HepG2 (cell line): ENCODE data around the gene DDO. TPM values are rescaled to one million over a fixed set of nuclear protein-coding genes. Genes with fewer than 3 reads are reported as not detected.

Source experiments
- ATAC-seq: fragments of 200-7000 bp; cut with Tn5 transposase; 3 replicates; pipeline ENCODE4 v1.9.1; 2020; ENCODE audit warnings: mild to moderate bottlenecking, moderate library complexity
- BruUV-seq: library from RNA; stranded (reverse); fragments of 400-500 nt; replicated peaks from 2 replicates; lab custom pipeline; 2021; lab: Mats Ljungman, UMichigan
- CTCF ChIA-PET: fragments of 300-600 bp; formaldehyde crosslinking; extraction: SDS; loops from one replicate; lab custom pipeline; 2021; ENCODE audit warnings: low total read pairs, inconsistent platforms, low intra/inter-chr PET ratio; lab: Yijun Ruan, JAX
- POLR2A ChIA-PET: fragments of 350-600 bp; sonication (Branson Sonifier 250); formaldehyde crosslinking; loops from one replicate; lab custom pipeline; 2020; ENCODE audit warnings: antibody characterized with exemption, inconsistent platforms; lab: Yijun Ruan, JAX
- DNase-seq: peaks from one replicate; pipeline ENCODE4 v3.0.0-alpha.2; 2015; ENCODE audit warnings: low spot score
- FAIRE-seq: peaks from 3 replicates; lab custom pipeline; 2011; peaks lifted over from hg19 to GRCh38; lab: Jason Lieb, UNC
- H2AFZ ChIP-seq: one replicate; pipeline ENCODE4 v1.6.1; 2011; ENCODE audit warnings: low read length, inconsistent platforms
- H3K27ac ChIP-seq: fragments of 300-600 bp; 3 replicates; pipeline ENCODE4 v1.8.0; 2011; ENCODE audit warnings: mixed run types, mild to moderate bottlenecking, mixed read lengths, low read length, inconsistent platforms; ENCODE audit not compliant: insufficient read depth; ENCODE audit errors: extremely low read length
- H3K27me3 ChIP-seq, 2 experiments: fragments of 200-600 bp in 1 of 2; 2 replicates in 1 of 2; 3 replicates in 1 of 2; pipeline versions ENCODE4 v1.6.0 to v1.8.0; 2011; ENCODE audit warnings: low read length in 2 of 2, mild to moderate bottlenecking in 2 of 2, moderate library complexity in 2 of 2, inconsistent platforms in 1 of 2; ENCODE audit not compliant: insufficient read depth in 2 of 2, control insufficient read depth in 1 of 2
- H3K36me3 ChIP-seq, 2 experiments: fragments of 200-600 bp in 1 of 2; replicated peaks in 1 of 2; 2 replicates in 1 of 2; 3 replicates in 1 of 2; pipeline versions ENCODE4 v1.5.1 to v1.8.0; 2011; ENCODE audit warnings: low read length in 2 of 2, inconsistent platforms in 1 of 2; ENCODE audit not compliant: insufficient read depth in 2 of 2, control insufficient read depth in 1 of 2
- H3K4me1 ChIP-seq: 2 replicates; pipeline ENCODE4 v1.5.1; 2012; ENCODE audit warnings: low read length, inconsistent platforms; ENCODE audit not compliant: insufficient read depth
- H3K4me2 ChIP-seq: 2 replicates; pipeline ENCODE4 v1.6.0; 2011; ENCODE audit warnings: low read depth, low read length, inconsistent platforms
- H3K4me3 ChIP-seq, 3 experiments: fragments of 200-600 bp in 1 of 3; sonication (generic), shearing (Covaris generic) in 1 of 3; replicated peaks in 1 of 3; 2 replicates each; pipeline ENCODE4 v1.5.1; 2011 to 2016; ENCODE audit warnings: low read length in 3 of 3, inconsistent platforms in 2 of 3, low read depth in 2 of 3, mild to moderate bottlenecking in 2 of 3, control low read depth in 1 of 3, mixed read lengths in 1 of 3; ENCODE audit not compliant: insufficient read depth in 1 of 3
- H3K79me2 ChIP-seq: one replicate; pipeline ENCODE4 v1.6.1; 2011; ENCODE audit warnings: low read length, inconsistent platforms; ENCODE audit not compliant: insufficient read depth
- H3K9ac ChIP-seq: 2 replicates; pipeline ENCODE4 v1.6.0; 2011; ENCODE audit warnings: mild to moderate bottlenecking, low read depth, low read length, inconsistent platforms; ENCODE audit not compliant: insufficient read depth
- H3K9me3 ChIP-seq: 2 replicates; pipeline ENCODE4 v1.5.1; 2012; ENCODE audit warnings: mild to moderate bottlenecking, low read length
- H4K20me1 ChIP-seq: 2 replicates; pipeline ENCODE4 v1.6.0; 2011; ENCODE audit warnings: inconsistent platforms, mild to moderate bottlenecking, low read length, moderate library complexity; ENCODE audit not compliant: insufficient read depth
- ESRRA ChIP-seq: sonication (generic); formaldehyde crosslinking; IDR thresholded peaks from 2 replicates; pipeline ENCODE4 v1.5.1; 2020; ENCODE audit warnings: mild to moderate bottlenecking, low read depth, missing genetic modification reagents
- FOSL1 ChIP-seq: sonication (generic); formaldehyde crosslinking; IDR thresholded peaks from 2 replicates; pipeline ENCODE4 v1.9.0; 2021; ENCODE audit warnings: missing genetic modification reagents, borderline replicate concordance
- HNRNPUL1 ChIP-seq: fragments of 200-400 bp; formaldehyde crosslinking; IDR thresholded peaks from 2 replicates; pipeline ENCODE4 v1.6.1; 2017; ENCODE audit warnings: low read depth, mild to moderate bottlenecking, low read length, moderate library complexity
- KAT8 ChIP-seq: IDR thresholded peaks from 2 replicates; pipeline ENCODE4 v1.6.1; 2016; ENCODE audit warnings: missing genetic modification reagents, missing compliant biosample characterization
- MIXL1 ChIP-seq: IDR thresholded peaks from 2 replicates; pipeline ENCODE4 v1.6.1; 2016
- MTA1 ChIP-seq: sonication (generic); formaldehyde crosslinking; IDR thresholded peaks from 2 replicates; pipeline ENCODE4 v1.4.0; 2020; ENCODE audit warnings: missing genetic modification reagents, mild to moderate bottlenecking, borderline replicate concordance
- MXD4 ChIP-seq: IDR thresholded peaks from 2 replicates; pipeline ENCODE4 v1.6.1; 2016; ENCODE audit warnings: mild to moderate bottlenecking, missing biosample characterization, missing genetic modification reagents
- ZBTB7B ChIP-seq: sonication (generic); formaldehyde crosslinking; IDR thresholded peaks from 2 replicates; pipeline ENCODE4 v1.4.0; 2020; ENCODE audit warnings: missing genetic modification reagents
- ZNF264 ChIP-seq: sonication (generic); formaldehyde crosslinking; IDR thresholded peaks from 2 replicates; pipeline ENCODE4 v1.4.0; 2020; ENCODE audit warnings: missing genetic modification reagents
- ZNF569 ChIP-seq: sonication (generic); formaldehyde crosslinking; IDR thresholded peaks from 2 replicates; pipeline ENCODE4 v1.5.0; 2020; ENCODE audit warnings: mild to moderate bottlenecking, missing genetic modification reagents, moderate library complexity, borderline replicate concordance
- ZNF629 ChIP-seq: sonication (generic); formaldehyde crosslinking; conservative IDR thresholded peaks from 2 replicates; pipeline ENCODE4 v1.5.0; 2020; ENCODE audit warnings: missing genetic modification reagents
- ZNF883 ChIP-seq: sonication (generic); formaldehyde crosslinking; IDR thresholded peaks from 2 replicates; pipeline ENCODE4 v1.5.1; 2020; ENCODE audit warnings: mild to moderate bottlenecking, missing genetic modification reagents; ENCODE audit errors: not compliant biosample characterization
- ZSCAN25 ChIP-seq: sonication (generic); formaldehyde crosslinking; IDR thresholded peaks from 2 replicates; pipeline ENCODE4 v1.8.0; 2022; ENCODE audit warnings: mild to moderate bottlenecking, missing genetic modification reagents
- ZSCAN30 ChIP-seq: sonication (generic); formaldehyde crosslinking; IDR thresholded peaks from 2 replicates; pipeline ENCODE4 v1.5.0; 2020; ENCODE audit warnings: mild to moderate bottlenecking, missing genetic modification reagents
- ZSCAN9 ChIP-seq: IDR thresholded peaks from 2 replicates; pipeline ENCODE4 v1.6.1; 2016; ENCODE audit warnings: borderline replicate concordance
- WGBS: methylation state at CpG from one replicate; pipeline ENCODE4 v1.1.6; 2017; ENCODE audit warnings: low lambda C conversion rate; 5-methylcytosine and 5-hydroxymethylcytosine counted together
- in situ Hi-C: cut with HindIII; loops from 2 replicates; pipeline ENCODE4 v1.10.0; 2017; ENCODE audit warnings: low pct_unique_long_range_greater_than_20kb; ENCODE audit not compliant: extremely low pct_ligation_motif_present
- intact Hi-C: fragments of 100-400 bp; cut with micrococcal nuclease; formaldehyde crosslinking; loops from one replicate; pipeline ENCODE4 v1.10.0; 2022; ENCODE audit not compliant: unreplicated experiment
- polyA plus RNA-seq, 8 experiments: library from polyadenylated mRNA; depleted of rRNA in 3 of 8; stranded (reverse) in 7 of 8; unstranded in 1 of 8; fragments of >200 nt; fragmentation: Illumina TruSeq in 4 of 8; extraction: Trizol in 4 of 8; gene quantifications; 2 replicates each; pipeline versions ENCODE4 v1.2.1 to v1.2.3, GENCODE V29; 2011 to 2016; ENCODE audit warnings: low read depth in 4 of 8, missing spikeins in 1 of 8, mixed read lengths in 1 of 8; ENCODE audit not compliant: insufficient read depth in 1 of 8
- total RNA-seq, 5 experiments: library from RNA; depleted of rRNA; stranded (reverse); fragments of >200 nt; fragmentation: Illumina TruSeq; extraction: Trizol; gene quantifications; 2 replicates each; pipeline ENCODE4 v1.2.3, GENCODE V29; 2016; ENCODE audit warnings: low read depth in 1 of 5
- TF ChIP-seq, protein P1 (sequence below): sonication (generic); formaldehyde crosslinking; IDR thresholded peaks from 2 replicates; pipeline ENCODE4 v1.5.0; 2020; ENCODE audit warnings: missing genetic modification reagents

The DDO gene
- total and polyA plus RNA-seq, 2 of the 13 experiments (the other 11 are each of a cell fraction or from before 2014, with no cell fraction given): 6.1 to 10.3 TPM

DNA sequence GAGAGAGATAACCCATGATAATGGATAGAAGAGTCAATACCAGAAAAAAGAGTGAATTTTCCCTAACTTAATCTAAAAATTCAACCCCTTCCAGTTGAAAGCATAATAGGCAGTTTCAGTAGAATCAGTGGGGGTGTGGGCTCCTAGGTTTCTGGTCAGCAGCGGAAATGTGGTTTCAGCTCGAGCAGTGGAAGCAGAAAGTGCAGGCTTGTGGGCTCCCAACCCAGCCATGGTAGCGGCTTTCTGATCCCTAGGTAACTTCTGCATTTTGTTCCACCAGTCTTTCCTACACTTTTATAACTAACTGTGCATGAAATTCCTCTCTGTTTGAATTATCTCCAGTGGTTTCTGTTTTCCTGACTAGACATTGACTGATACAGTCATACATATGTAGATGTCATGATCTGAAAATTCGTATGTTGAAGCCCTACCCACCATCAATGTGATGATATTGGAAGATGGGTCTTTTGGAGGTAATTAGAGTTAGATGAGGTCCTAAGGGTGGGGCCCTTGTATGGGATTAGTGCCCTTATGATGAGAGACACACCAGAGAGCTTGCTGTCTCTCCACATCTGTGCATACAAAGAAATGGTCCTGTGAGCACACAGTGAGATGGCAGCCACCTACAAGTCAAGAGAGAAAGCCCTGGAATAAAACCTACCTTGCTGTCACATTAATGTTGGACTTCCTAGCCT lies 6.5 kb upstream of the DDO start:
- DNase-seq (no peak), ATAC-seq (no peak), FAIRE-seq (no peak)
- H3K27me3 ChIP-seq: no peaks in the 10 kb centered on the region
- H3K4me3 ChIP-seq: no peak overlapping the region
- H3K4me1 ChIP-seq: peaks cover 31% of the 10 kb centered on the region
- ChIA-PET CTCF (no interaction called here), POLR2A (no interaction called here)
- H4K20me1 ChIP-seq: no peaks in the 10 kb centered on the region
- no peaks in the 10 kb centered on the region for H3K79me2 ChIP-seq
- H3K9ac ChIP-seq: no peak overlapping the region
- no peaks in the 10 kb centered on the region for H3K36me3 ChIP-seq
- H2AFZ ChIP-seq: no peak overlapping the region
- 75% methylated on average over 4 of the region's 4 CpGs for WGBS
- no peaks in the 10 kb centered on the region; the same call in 1 of the 2 replicates for H3K9me3 ChIP-seq
- no peak overlapping the region for H3K27ac ChIP-seq
- in situ Hi-C loops (no loop called here), intact Hi-C loops (no loop called here)
- no TSS peak for BruUV-seq
- no peak for TF ChIP-seq ESRRA (CRISPR knock-in tag)
- no peak for TF ChIP-seq ZNF569 (CRISPR knock-in tag)
- peak; percentile 99 for TF ChIP-seq ZNF264 (CRISPR knock-in tag)
- no peak for TF ChIP-seq FOSL1 (CRISPR knock-in tag)
- no peak overlapping the region for H3K4me2 ChIP-seq

DNA sequence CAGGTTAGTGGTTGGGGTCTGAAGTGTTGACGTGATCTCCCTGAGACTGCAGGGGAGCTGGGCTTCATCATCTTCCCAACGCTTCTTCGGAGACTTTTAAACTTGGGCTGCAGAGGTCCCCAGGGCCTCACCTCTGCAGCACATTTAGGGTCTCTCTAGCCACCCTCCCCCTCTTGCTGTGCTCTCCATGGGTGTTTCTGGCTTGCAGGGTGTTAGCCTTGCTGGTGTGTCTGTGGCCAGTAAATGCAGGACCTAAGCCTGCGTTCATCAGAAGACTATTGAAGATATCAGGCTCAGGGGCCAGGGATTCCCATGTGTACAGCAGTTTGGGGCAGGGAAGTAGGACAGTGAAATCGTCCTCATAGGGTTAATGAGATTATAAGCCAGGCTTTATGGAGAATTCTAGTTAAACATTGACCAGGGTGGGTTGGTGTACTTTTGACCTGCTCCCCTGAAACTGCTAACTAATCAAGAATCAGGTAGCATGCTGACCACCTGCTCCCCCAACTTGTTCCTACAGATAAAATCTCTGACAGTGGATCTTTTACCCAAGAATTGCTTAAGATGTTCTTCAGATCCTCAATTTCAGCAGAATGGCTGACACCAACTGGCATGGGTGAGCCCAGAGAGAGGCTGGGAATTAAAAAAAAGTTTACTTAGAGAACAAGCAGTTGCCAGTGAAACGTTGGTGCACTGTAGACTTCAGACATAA lies 3.8 kb upstream of the DDO start:
- H3K36me3 ChIP-seq: no peaks in the 10 kb centered on the region
- H3K9me3 ChIP-seq: no peaks in the 10 kb centered on the region; the same call in 1 of the 2 replicates
- FAIRE-seq: peak; percentile 90
- peak overlapping the region; percentile 88 for H2AFZ ChIP-seq
- peak overlapping the region; percentile 99 for H3K4me2 ChIP-seq
- BruUV-seq: no TSS peak
- H3K27me3 ChIP-seq: no peaks in the 10 kb centered on the region; a peak in 1 of 5 replicates
- ATAC-seq: peak; percentile 63
- intact Hi-C loops: no loop called here
- 33% methylated on average over 5 of the region's 6 CpGs for WGBS
- in situ Hi-C loops: no loop called here
- no peaks in the 10 kb centered on the region for H3K79me2 ChIP-seq
- H3K27ac ChIP-seq: peak overlapping the region; percentile 85
- H3K9ac ChIP-seq: peak overlapping the region; percentile 58
- peaks cover 43% of the 10 kb centered on the region for H3K4me1 ChIP-seq
- POLR2A ChIA-PET: no interaction called here
- DNase-seq: peak; percentile 77
- H4K20me1 ChIP-seq: no peaks in the 10 kb centered on the region
- H3K4me3 ChIP-seq: peak overlapping the region; percentile 10 to 65 (median 42)
- CTCF ChIA-PET: no interaction called here
- TF ChIP-seq ZBTB7B (CRISPR knock-in tag): peak; percentile 75; the same call in 1 of the 2 replicates
- 0 out of 2 replicates have a peak, but pooled peaks have one; percentile 8 for TF ChIP-seq ZNF629 (CRISPR knock-in tag)
- 0 out of 2 replicates have a peak, but pooled peaks have one; percentile 24 for TF ChIP-seq MXD4 (CRISPR knock-in tag)
- TF ChIP-seq MIXL1 (CRISPR knock-in tag): peak; percentile 67
- TF ChIP-seq HNRNPUL1: 0 out of 2 replicates have a peak, but pooled peaks have one; percentile 77
- TF ChIP-seq, protein P1, sequence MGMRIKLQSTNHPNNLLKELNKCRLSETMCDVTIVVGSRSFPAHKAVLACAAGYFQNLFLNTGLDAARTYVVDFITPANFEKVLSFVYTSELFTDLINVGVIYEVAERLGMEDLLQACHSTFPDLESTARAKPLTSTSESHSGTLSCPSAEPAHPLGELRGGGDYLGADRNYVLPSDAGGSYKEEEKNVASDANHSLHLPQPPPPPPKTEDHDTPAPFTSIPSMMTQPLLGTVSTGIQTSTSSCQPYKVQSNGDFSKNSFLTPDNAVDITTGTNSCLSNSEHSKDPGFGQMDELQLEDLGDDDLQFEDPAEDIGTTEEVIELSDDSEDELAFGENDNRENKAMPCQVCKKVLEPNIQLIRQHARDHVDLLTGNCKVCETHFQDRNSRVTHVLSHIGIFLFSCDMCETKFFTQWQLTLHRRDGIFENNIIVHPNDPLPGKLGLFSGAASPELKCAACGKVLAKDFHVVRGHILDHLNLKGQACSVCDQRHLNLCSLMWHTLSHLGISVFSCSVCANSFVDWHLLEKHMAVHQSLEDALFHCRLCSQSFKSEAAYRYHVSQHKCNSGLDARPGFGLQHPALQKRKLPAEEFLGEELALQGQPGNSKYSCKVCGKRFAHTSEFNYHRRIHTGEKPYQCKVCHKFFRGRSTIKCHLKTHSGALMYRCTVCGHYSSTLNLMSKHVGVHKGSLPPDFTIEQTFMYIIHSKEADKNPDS: no peak
- peak; percentile 59 for TF ChIP-seq KAT8 (CRISPR knock-in tag)
- TF ChIP-seq ZNF883 (CRISPR knock-in tag): peak; percentile 36
- peak; percentile 55; the same call in 1 of the 2 replicates for TF ChIP-seq ZSCAN9
- 0 out of 2 replicates have a peak, but pooled peaks have one; percentile 48 for TF ChIP-seq ZSCAN25 (CRISPR knock-in tag)
- no peak for TF ChIP-seq MTA1 (CRISPR knock-in tag)
- TF ChIP-seq ZSCAN30 (CRISPR knock-in tag): no peak
